ENCODE data around the gene PROZ.

Gene PROZ

GRCh38 chr13:113120300-113121182, 37.9 kb upstream of the PROZ start:
- no peak for DNase-seq

- DNase-seq, result no peak
These were observed 37.1 kb upstream of the PROZ start for GRCh38 chr13:113121183-113121927.

GRCh38 chr13:113121928-113122471, 36.4 kb upstream of the PROZ start:
- DNase-seq, result no peak

- no peak for DNase-seq
These were observed 35.8 kb upstream of the PROZ start, which contains the start of gene F10 for GRCh38 chr13:113122550-113123225. TSS of gene F10 (plus strand) at chr13:113122799. CDS start at chr13:113122856, 57 bp downstream.

- DNase-seq, result no peak
These were observed 34.9 kb upstream of the PROZ start for GRCh38 chr13:113123226-113124201.

- no peak for DNase-seq
These were observed 34.1 kb upstream of the PROZ start for GRCh38 chr13:113124211-113124970.

GRCh38 chr13:113125506-113126264, 32.8 kb upstream of the PROZ start:
- no peak for DNase-seq

- no peak for DNase-seq
These were observed 31.9 kb upstream of the PROZ start for GRCh38 chr13:113126265-113127150.

DNA sequence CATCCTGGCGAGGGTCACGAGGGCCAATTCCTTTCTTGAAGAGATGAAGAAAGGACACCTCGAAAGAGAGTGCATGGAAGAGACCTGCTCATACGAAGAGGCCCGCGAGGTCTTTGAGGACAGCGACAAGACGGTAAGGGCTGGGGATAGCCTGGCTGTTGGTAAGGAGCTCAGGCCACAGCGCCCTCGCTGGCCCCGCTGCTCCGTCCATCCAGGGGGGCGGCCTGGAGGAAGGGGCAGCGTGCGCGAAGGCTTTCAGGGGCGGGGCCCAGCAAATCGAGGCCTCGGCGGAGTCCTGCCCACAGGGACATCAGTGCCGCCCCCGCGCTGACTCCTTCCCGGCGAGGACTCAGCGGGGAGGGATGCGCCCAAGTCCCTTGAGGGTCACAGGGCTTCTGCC, 29.0 kb upstream of the PROZ start:
- no peak for DNase-seq

- DNase-seq, result peak; percentile 49 to 56
These were observed 28.3 kb upstream of the PROZ start for GRCh38 chr13:113129921-113130750.

GRCh38 chr13:113135281-113135760, 23.1 kb upstream of the PROZ start:
- DNase-seq, result no peak

DNA sequence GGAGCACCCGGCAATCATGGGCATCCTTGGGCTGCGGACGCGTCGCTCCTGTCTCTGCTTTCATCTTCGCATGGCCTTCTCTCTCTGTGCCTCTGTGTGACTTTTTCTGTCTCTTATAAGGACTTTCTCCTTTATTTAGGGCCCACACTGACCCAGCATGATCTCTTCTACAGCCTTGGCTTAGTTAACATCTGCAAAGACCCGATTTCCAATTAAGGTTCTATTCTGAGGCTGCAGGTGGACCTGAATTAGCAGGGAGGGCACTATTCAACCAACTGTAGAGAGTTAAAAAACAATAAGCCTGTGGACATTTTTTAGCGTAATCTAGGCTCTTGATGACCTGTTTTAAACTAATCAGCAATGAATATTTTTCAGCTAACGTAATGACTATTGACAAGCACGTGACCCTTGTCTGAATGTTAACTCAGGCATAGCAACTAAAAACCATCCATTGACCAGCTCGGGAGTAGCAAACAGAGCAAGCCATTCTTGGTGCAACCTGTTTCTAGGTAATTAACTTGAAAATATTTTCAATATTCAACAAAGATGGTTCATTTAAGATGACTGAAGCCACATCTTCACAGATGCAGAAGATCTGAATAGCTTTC, 20.7 kb upstream of the PROZ start:
- no peak for DNase-seq

DNA sequence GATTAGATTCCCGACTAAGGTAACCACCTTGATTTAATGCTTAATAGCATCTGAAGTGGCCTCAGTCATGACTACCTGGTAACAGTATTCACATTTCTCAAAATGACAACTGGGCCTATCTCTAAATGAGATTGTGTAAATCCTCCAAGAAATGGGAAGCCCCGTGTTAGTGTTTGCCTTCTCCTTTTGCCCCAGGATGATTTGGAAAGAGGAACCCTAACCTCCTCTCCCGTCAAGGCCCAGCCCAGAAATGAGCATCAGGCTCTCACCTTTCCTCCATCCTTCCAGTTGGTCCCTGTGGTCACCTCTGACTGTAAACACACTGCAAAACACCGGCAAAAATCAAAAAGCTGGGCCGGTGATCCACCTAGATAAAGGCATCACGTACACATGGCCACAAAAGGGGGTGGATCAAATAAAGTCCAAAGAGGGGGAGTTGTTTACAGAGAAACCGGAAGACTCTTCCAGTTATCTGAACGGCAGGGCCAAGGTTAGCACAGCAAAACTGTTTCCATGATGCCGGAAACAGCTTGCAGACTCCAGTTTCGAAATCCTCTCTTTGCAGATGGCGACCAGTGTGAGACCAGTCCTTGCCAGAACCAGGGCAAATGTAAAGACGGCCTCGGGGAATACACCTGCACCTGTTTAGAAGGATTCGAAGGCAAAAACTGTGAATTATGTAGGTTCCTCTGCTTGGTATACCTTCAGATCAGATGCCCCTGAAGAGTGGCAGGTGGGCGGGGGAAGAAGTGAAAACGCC, 19.5 kb upstream of the PROZ start:
- no peak for DNase-seq

DNA sequence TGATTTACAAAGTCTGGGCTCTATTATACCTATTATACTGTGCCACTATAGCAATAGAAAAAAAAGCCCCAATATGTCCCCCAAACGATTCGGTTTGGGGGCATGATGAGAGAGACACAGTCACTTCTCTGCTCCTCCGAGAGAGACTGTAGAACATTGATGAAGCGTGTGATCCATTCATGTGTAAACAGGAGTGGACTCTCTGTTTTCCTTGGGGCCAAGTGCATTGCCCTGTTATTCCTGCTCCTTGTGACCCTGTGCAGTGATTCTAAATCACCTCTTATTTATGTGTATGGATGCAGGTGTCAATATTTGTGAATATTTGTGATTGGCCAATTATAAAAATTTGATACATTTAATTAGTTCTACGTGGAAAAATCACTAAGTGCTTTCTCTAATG, 18.9 kb upstream of the PROZ start:
- DNase-seq, result no peak

DNA sequence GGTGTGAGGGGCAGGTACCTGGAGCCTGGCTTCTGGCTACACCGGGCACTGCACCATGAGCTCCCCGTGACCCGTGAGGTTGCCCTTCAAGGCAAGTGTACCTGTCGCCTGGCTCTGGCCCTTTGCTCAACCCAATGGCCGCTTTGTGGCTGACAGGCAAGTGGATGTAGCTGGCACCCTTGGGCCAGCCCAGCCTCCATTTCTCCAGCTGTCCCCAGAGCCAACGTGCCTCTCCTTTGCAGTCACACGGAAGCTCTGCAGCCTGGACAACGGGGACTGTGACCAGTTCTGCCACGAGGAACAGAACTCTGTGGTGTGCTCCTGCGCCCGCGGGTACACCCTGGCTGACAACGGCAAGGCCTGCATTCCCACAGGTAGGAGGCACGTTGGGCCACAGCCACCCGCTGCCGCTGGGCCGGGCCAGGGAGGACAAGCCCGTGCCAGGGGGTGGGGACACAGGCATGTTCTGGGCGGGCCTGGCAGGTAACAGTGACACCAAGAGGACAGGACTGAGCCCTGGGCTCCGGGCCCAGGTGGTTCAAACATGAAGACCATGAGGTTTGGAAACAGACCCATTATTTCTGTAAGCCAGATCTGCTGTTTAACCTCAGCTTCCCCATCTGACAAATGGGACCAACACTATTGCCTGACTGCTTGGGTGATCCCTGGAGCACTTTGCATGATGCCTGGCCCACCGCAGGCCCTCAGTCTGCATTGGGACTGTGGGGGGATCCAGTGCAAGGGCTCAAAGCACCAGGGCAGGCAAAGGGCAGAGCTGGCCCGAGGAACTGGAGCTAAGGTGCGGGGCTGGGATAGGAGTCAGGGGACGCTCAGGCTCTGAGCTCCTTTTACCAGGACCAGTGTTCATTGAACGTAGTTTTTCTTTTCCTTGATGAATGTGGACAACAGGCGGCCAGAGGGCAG, 17.5 kb upstream of the PROZ start:
- no peak for DNase-seq

GRCh38 chr13:113141601-113141970, 16.9 kb upstream of the PROZ start:
- no peak for DNase-seq
